ENCODE measurements around the gene FTCD.

DNA sequence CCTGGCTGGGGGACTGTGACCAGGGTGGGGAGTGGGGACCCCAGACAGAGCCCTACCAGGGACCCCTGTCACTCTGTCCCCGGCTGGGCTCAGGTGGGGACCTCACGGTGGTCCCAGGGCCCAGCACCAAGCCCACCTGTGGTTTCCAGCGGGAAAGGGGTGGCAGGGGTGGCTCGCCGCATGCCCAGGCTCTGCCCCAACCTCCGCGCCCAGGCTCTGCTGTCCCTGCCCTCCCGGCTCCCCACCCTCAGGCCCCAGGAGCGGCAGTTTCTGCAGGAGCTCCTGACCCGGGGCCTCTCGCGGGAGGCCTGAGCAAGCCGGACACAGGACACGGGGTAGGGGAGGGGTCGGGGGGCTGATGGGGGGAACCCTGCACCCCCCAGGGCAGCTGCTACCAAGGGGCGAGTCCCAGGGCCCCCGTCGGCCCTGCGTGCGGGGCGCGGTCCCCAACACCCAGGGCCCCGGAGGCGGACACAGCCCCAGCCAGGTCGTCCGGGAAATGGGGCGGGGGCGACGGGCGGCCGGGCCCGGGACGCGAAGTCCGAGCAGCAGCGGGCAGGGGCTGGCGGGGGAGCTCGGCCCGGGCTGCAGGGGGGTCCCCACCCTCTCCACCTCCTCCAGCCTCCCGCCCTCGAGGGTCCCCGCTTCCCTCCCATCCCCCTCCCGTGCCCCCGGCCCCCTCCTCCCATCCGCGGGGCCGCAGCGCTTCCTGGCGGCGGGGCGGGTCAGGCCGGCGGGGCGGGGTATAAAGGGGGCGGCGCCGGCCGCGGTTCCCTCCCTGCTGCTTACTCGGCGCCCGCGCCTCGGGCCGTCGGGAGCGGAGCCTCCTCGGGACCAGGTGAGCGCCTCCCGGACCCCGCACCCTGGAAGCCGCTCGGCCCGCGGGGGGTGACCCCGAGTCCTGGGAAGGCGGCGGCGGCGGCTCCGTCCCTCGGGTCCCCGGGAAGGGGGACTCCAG lies 57.8 kb downstream of the FTCD start, which contains the start of gene COL6A2:
- TF ChIP-seq, protein P1, sequence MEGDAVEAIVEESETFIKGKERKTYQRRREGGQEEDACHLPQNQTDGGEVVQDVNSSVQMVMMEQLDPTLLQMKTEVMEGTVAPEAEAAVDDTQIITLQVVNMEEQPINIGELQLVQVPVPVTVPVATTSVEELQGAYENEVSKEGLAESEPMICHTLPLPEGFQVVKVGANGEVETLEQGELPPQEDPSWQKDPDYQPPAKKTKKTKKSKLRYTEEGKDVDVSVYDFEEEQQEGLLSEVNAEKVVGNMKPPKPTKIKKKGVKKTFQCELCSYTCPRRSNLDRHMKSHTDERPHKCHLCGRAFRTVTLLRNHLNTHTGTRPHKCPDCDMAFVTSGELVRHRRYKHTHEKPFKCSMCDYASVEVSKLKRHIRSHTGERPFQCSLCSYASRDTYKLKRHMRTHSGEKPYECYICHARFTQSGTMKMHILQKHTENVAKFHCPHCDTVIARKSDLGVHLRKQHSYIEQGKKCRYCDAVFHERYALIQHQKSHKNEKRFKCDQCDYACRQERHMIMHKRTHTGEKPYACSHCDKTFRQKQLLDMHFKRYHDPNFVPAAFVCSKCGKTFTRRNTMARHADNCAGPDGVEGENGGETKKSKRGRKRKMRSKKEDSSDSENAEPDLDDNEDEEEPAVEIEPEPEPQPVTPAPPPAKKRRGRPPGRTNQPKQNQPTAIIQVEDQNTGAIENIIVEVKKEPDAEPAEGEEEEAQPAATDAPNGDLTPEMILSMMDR (IDR thresholded peaks at IDR 0.05), result peak in 1 of 6 experiments; percentile 29
- no peak for TF ChIP-seq POLR2A (IDR thresholded peaks at IDR 0.05)

Data from adrenal gland (tissue), 5 donors.